Gastroesophageal sphincter (tissue), 4 donors: Measurements from ENCODE around the gene SRBD1. TPM values are rescaled to one million over a fixed set of nuclear protein-coding genes. Genes with fewer than 3 reads are reported as not detected.

Source experiments
- ATAC-seq: fragments of 150-250 bp; one replicate; pipeline ENCODE4 v1.9.1; 2016; ENCODE audit warnings: mild to moderate bottlenecking, moderate library complexity
- H3K27ac ChIP-seq, 4 donors: fragments of 200-600 bp; sonication (generic) in 3 of 4; 1 replicate in 3 of 4; 2 replicates in 1 of 4; pipeline ENCODE4 v1.5.1; 2016 to 2019
- H3K27me3 ChIP-seq: fragments of 200-600 bp; sonication (generic); one replicate; pipeline ENCODE4 v1.5.1; 2019
- H3K36me3 ChIP-seq, 2 donors: fragments of 200-600 bp; sonication (generic); one replicate each; pipeline ENCODE4 v1.5.1; 2019; ENCODE audit warnings: control low read depth in 1 of 2
- H3K4me1 ChIP-seq, 3 donors: fragments of 200-600 bp; sonication (generic); 1 replicate in 2 of 3; 2 replicates in 1 of 3; pipeline ENCODE4 v1.5.1; 2016 to 2019; ENCODE audit warnings: control low read depth in 2 of 3
- H3K4me3 ChIP-seq, 2 donors: fragments of 200-600 bp; sonication (generic); one replicate each; pipeline ENCODE4 v1.5.1; 2019; ENCODE audit warnings: mild to moderate bottlenecking in 1 of 2, moderate library complexity in 1 of 2
- H3K9me3 ChIP-seq, 3 donors: fragments of 200-600 bp; sonication (generic); one replicate each; pipeline ENCODE4 v1.5.1; 2017 to 2019; ENCODE audit warnings: control low read depth in 2 of 3
- CTCF ChIP-seq, 4 experiments: fragments of 200-600 bp in 2 of 4; fragments of 450-650 bp in 2 of 4; sonication (generic) in 1 of 4; IDR thresholded peaks; one replicate each; pipeline ENCODE4 v1.5.1; 2017 to 2019; ENCODE audit warnings: antibody characterized with exemption in 4 of 4, mild to moderate bottlenecking in 2 of 4, moderate library complexity in 2 of 4
- EP300 ChIP-seq: sonication (generic); formaldehyde crosslinking; IDR thresholded peaks from one replicate; pipeline ENCODE4 v1.6.1; 2017; ENCODE audit warnings: antibody characterized with exemption, mild to moderate bottlenecking
- POLR2A ChIP-seq, 2 donors: fragments of 450-650 bp; IDR thresholded peaks; one replicate each; pipeline ENCODE4 v1.6.1; 2017; ENCODE audit warnings: antibody characterized with exemption in 2 of 2, mild to moderate bottlenecking in 2 of 2, moderate library complexity in 1 of 2
- POLR2AphosphoS5 ChIP-seq: sonication (generic); formaldehyde crosslinking; IDR thresholded peaks from one replicate; pipeline ENCODE4 v1.6.1; 2017; ENCODE audit warnings: antibody characterized with exemption
- WGBS, 2 donors: methylation state at CpG; one replicate each; pipeline ENCODE4 v1.1.5; 2018; ENCODE audit warnings: low coverage in 1 of 2; 5-methylcytosine and 5-hydroxymethylcytosine counted together
- total RNA-seq, 4 donors: library from RNA; depleted of rRNA; stranded (reverse); fragments of >200 nt; gene quantifications; one replicate each; pipeline ENCODE4 v1.1.0, GENCODE V29; 2016

SRBD1 gene
- total RNA-seq, 4 donors from 2014 or later, result 7.7 to 16.7 (median 12.5) TPM

- H3K9me3 ChIP-seq, result no peaks in the 10 kb centered on the region
- no peaks in the 10 kb centered on the region for H3K36me3 ChIP-seq
- H3K4me1 ChIP-seq, result peaks cover 0 to 51% (median 6%) of the 10 kb centered on the region in 3 donors
- H3K4me3 ChIP-seq, result no peak overlapping the region
- ATAC-seq, result no peak
- 92 to 94% methylated on average over 2 of the region's 2 CpGs for WGBS, 2 donors
- H3K27me3 ChIP-seq, result no peaks in the 10 kb centered on the region
- TF ChIP-seq EP300 (no peak), CTCF (IDR thresholded peaks at IDR 0.05) (no peak), POLR2A (IDR thresholded peaks at IDR 0.05) (no peak), POLR2AphosphoS5 (no peak)
- H3K27ac ChIP-seq, result peak overlapping the region in 2 of 4 donors; percentile 100
Measured at GRCh38 chr2:45648636-45649035, 37.6 kb upstream of the SRBD1 start.

- Histone ChIP-seq H3K27ac (peak overlapping the region in 2 of 4 donors; percentile 20 to 100), H3K4me3 (no peak overlapping the region), H3K4me1 (peaks cover 0 to 51% (median 8%) of the 10 kb centered on the region in 3 donors), H3K9me3 (no peaks in the 10 kb centered on the region), H3K27me3 (peaks cover under 1% of the 10 kb centered on the region), H3K36me3 (no peaks in the 10 kb centered on the region)
- 90 to 100% methylated on average over 3 of the region's 3 CpGs for WGBS, 2 donors
- TF ChIP-seq POLR2AphosphoS5 (no peak), CTCF (IDR thresholded peaks at IDR 0.05) (no peak), POLR2A (IDR thresholded peaks at IDR 0.05) (no peak), EP300 (no peak)
- ATAC-seq, result no peak
Measured at GRCh38 chr2:45647986-45648520, 37.0 kb upstream of the SRBD1 start.

- peak overlapping the region in 1 of 4 donors; percentile 20 for H3K27ac ChIP-seq
- H3K36me3 ChIP-seq, result no peaks in the 10 kb centered on the region
- H3K27me3 ChIP-seq, result peaks cover 8% of the 10 kb centered on the region
- H3K9me3 ChIP-seq, result no peaks in the 10 kb centered on the region
- no peak for ATAC-seq
- H3K4me1 ChIP-seq, result peaks cover 0 to 47% (median 8%) of the 10 kb centered on the region in 3 donors
- no peak overlapping the region for H3K4me3 ChIP-seq
- TF ChIP-seq POLR2A (IDR thresholded peaks at IDR 0.05) (no peak), POLR2AphosphoS5 (no peak), EP300 (no peak), CTCF (IDR thresholded peaks at IDR 0.05) (no peak)
- 55 to 96% methylated on average over 6 to 9 of the region's 9 CpGs for WGBS, 2 donors
Measured at GRCh38 chr2:45647356-45647755, 36.3 kb upstream of the SRBD1 start.

GRCh38 chr2:45646289-45646688 is 35.2 kb upstream of the SRBD1 start:
- WGBS, 2 donors, result 100% methylated on average over 1 of the region's 2 CpGs

More at GRCh38 chr2:45646289-45646688, 35.2 kb upstream of the SRBD1 start:
- no peak for ATAC-seq
- no peaks in the 10 kb centered on the region for H3K36me3 ChIP-seq
- H3K4me1 ChIP-seq, result peaks cover 0 to 42% (median 8%) of the 10 kb centered on the region in 3 donors
- H3K9me3 ChIP-seq, result no peaks in the 10 kb centered on the region
- peaks cover 13% of the 10 kb centered on the region for H3K27me3 ChIP-seq
- no peak for TF ChIP-seq POLR2AphosphoS5
- no peak for TF ChIP-seq POLR2A (IDR thresholded peaks at IDR 0.05)
- TF ChIP-seq CTCF (IDR thresholded peaks at IDR 0.05), result no peak
- TF ChIP-seq EP300, result no peak
- H3K27ac ChIP-seq, result no peak overlapping the region
- no peak overlapping the region for H3K4me3 ChIP-seq
